GM21786 (cell line): Measurements from ENCODE around the gene PFKM.

ENCODE experiments used
- ATAC-seq: cut with Tn5 transposase; IDR thresholded peaks from one replicate; pipeline ENCODE4 v1.9.1; 2021; ENCODE audit not compliant: unreplicated experiment

Gene PFKM

GRCh38 chr12:48119078-48119833 lies at the start of gene PFKM:
PFKM (plus strand) TSS chr12:48119364; CDS start chr12:48122775, 3,411 bp downstream.
- peak; percentile 99 for ATAC-seq

- no peak for ATAC-seq
Observed at GRCh38 chr12:48070033-48070432, 49.1 kb upstream of the PFKM start.

- ATAC-seq: no peak
Observed at GRCh38 chr12:48070731-48071130, 48.4 kb upstream of the PFKM start.

- ATAC-seq: no peak
Observed at GRCh38 chr12:48071808-48072207, 47.4 kb upstream of the PFKM start.

- ATAC-seq: no peak
Observed at GRCh38 chr12:48072266-48072665, 46.9 kb upstream of the PFKM start.

- ATAC-seq: no peak
Observed at GRCh38 chr12:48074266-48074665, 44.9 kb upstream of the PFKM start.

GRCh38 chr12:48075832-48076231 lies 43.3 kb upstream of the PFKM start:
- ATAC-seq: no peak

- no peak for ATAC-seq
Observed at GRCh38 chr12:48077111-48077510, 42.1 kb upstream of the PFKM start.

GRCh38 chr12:48078901-48079300 lies 40.3 kb upstream of the PFKM start:
- no peak for ATAC-seq

GRCh38 chr12:48080285-48080684 lies 38.9 kb upstream of the PFKM start:
- no peak for ATAC-seq

- ATAC-seq: no peak
Observed at GRCh38 chr12:48080821-48081220, 38.3 kb upstream of the PFKM start.

- no peak for ATAC-seq
Observed at GRCh38 chr12:48084066-48084465, 35.1 kb upstream of the PFKM start.

- no peak for ATAC-seq
Observed at GRCh38 chr12:48084841-48085460, 34.2 kb upstream of the PFKM start.

- no peak for ATAC-seq
Observed at GRCh38 chr12:48086327-48086726, 32.8 kb upstream of the PFKM start.

- ATAC-seq: no peak
Observed at GRCh38 chr12:48092611-48093010, 26.6 kb upstream of the PFKM start.

- ATAC-seq: no peak
Observed at GRCh38 chr12:48104531-48104930, 14.6 kb upstream of the PFKM start.

GRCh38 chr12:48105321-48105866 lies 13.8 kb upstream of the PFKM start:
- peak; percentile 22 for ATAC-seq

GRCh38 chr12:48105867-48106680 lies 13.1 kb upstream of the PFKM start, which contains the start of gene SENP1:
SENP1 (minus strand) TSS chr12:48106079; CDS start chr12:48101472, 4,607 bp downstream.
- ATAC-seq: peak; percentile 65

GRCh38 chr12:48106681-48107613 lies 12.2 kb upstream of the PFKM start:
- no peak for ATAC-seq

- no peak for ATAC-seq
Observed at GRCh38 chr12:48109424-48109823, 9.7 kb upstream of the PFKM start.
